ENCODE measurements around the gene TOM1L2. TPM values are rescaled to one million over a fixed set of nuclear protein-coding genes. Genes with fewer than 3 reads are reported as not detected.
A peak's percentile ranks its signal among the peaks of the same experiment; 100 is the strongest.

TOM1L2 gene
- total and polyA plus RNA-seq, 2 donors (not counting 1 experiment from before 2014, with no cell fraction given), result 33.9 to 35.9 TPM

DNA sequence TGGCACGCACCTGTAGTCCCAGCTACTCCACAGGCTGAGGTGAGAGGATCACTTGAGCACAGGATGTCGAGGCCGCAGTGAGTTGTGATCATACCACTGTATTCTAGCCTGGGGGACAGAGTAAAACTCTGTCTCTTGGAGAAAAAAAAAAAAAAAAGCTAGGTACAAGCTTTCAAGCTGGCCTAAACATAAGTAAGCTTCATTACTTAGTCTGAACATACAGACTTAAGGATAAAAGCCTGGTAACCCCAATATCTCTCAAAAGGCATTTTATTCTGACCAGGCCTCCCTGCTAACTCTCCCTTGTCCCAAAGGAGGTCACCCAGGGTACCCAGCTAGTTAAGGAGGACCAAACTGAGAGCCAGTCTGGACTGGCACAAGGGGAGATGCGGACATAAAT lies 46.2 kb downstream of the TOM1L2 start:
- H3K27me3 ChIP-seq (ENCODE audit: control insufficient read depth, insufficient read depth, low read length), result no peaks in the 10 kb centered on the region
- H3K79me2 ChIP-seq (ENCODE audit: control insufficient read depth, insufficient read depth, low read length), result peaks cover 18% of the 10 kb centered on the region
- H3K4me1 ChIP-seq (ENCODE audit: control insufficient read depth, extremely low read depth, insufficient read depth, low read length), result peaks cover 18% of the 10 kb centered on the region
- TF ChIP-seq EZH2 (IDR thresholded peaks at IDR 0.05; ENCODE audit: low read length, missing control alignments), result no peak
- no peak overlapping the region for H3K4me3 ChIP-seq (replicated peaks in 1 of 4; ENCODE audit: control extremely low read depth in 1 of 4, insufficient read depth in 1 of 4, low read depth in 3 of 4, low read length in 4 of 4)
- H2AFZ ChIP-seq (ENCODE audit: low read length), result no peak overlapping the region
- H3K36me3 ChIP-seq (ENCODE audit: control insufficient read depth, insufficient read depth, low read length), result no peaks in the 10 kb centered on the region
- H3K27ac ChIP-seq (ENCODE audit: insufficient read depth, low read length), result no peak overlapping the region
- no peak overlapping the region for H3K9ac ChIP-seq (ENCODE audit: insufficient read depth, low read length)
- H3K4me2 ChIP-seq (ENCODE audit: extremely low read depth, insufficient read depth, low read length), result no peak overlapping the region
- DNase-seq (ENCODE audit: low read depth in 2 of 2), result no peak
- no peaks in the 10 kb centered on the region for H3K9me3 ChIP-seq (ENCODE audit: control insufficient read depth, insufficient read depth, low read depth, low read length)
- no peaks in the 10 kb centered on the region for H4K20me1 ChIP-seq (ENCODE audit: control insufficient read depth, extremely low read depth, insufficient read depth, low read length)

DNA sequence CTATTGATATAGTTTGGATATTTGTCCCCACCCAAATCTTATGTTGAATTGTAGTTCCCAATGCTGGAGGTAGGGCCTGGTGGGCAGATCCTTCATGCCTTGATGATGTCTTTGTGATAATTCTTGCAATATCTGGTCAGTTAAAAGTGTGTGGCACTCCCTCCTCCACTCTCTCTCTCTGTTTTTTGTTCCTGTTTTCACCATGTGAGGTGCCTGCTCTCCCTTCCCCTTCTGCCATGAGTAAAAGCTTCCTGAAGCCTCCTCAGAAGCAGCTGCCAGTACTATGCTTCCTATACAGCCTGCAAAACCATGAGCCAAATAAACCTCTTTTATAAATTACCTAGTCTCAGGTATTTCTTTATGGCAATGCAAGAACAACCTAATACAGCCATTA lies 47.3 kb downstream of the TOM1L2 start:
- Histone ChIP-seq H3K4me1 (ENCODE audit: control insufficient read depth, extremely low read depth, insufficient read depth, low read length) (peaks cover 24% of the 10 kb centered on the region), H3K4me2 (ENCODE audit: extremely low read depth, insufficient read depth, low read length) (no peak overlapping the region), H3K79me2 (ENCODE audit: control insufficient read depth, insufficient read depth, low read length) (peaks cover 19% of the 10 kb centered on the region), H3K9me3 (ENCODE audit: control insufficient read depth, insufficient read depth, low read depth, low read length) (no peaks in the 10 kb centered on the region), H2AFZ (ENCODE audit: low read length) (no peak overlapping the region), H4K20me1 (ENCODE audit: control insufficient read depth, extremely low read depth, insufficient read depth, low read length) (no peaks in the 10 kb centered on the region), H3K4me3 (replicated peaks in 1 of 4; ENCODE audit: control extremely low read depth in 1 of 4, insufficient read depth in 1 of 4, low read depth in 3 of 4, low read length in 4 of 4) (no peak overlapping the region), H3K36me3 (ENCODE audit: control insufficient read depth, insufficient read depth, low read length) (no peaks in the 10 kb centered on the region), H3K27ac (ENCODE audit: insufficient read depth, low read length) (no peak overlapping the region), H3K27me3 (ENCODE audit: control insufficient read depth, insufficient read depth, low read length) (no peaks in the 10 kb centered on the region), H3K9ac (ENCODE audit: insufficient read depth, low read length) (no peak overlapping the region)
- DNase-seq (ENCODE audit: low read depth in 2 of 2), result no peak
- no peak for TF ChIP-seq EZH2 (IDR thresholded peaks at IDR 0.05; ENCODE audit: low read length, missing control alignments)
- TF ChIP-seq, protein P1, sequence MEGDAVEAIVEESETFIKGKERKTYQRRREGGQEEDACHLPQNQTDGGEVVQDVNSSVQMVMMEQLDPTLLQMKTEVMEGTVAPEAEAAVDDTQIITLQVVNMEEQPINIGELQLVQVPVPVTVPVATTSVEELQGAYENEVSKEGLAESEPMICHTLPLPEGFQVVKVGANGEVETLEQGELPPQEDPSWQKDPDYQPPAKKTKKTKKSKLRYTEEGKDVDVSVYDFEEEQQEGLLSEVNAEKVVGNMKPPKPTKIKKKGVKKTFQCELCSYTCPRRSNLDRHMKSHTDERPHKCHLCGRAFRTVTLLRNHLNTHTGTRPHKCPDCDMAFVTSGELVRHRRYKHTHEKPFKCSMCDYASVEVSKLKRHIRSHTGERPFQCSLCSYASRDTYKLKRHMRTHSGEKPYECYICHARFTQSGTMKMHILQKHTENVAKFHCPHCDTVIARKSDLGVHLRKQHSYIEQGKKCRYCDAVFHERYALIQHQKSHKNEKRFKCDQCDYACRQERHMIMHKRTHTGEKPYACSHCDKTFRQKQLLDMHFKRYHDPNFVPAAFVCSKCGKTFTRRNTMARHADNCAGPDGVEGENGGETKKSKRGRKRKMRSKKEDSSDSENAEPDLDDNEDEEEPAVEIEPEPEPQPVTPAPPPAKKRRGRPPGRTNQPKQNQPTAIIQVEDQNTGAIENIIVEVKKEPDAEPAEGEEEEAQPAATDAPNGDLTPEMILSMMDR (conservative IDR thresholded peaks at IDR 0.05 in 1 of 2, IDR thresholded peaks at IDR 0.05 in 1 of 2; ENCODE audit: low read depth in 1 of 2, low read length in 2 of 2), result no peak

DNA sequence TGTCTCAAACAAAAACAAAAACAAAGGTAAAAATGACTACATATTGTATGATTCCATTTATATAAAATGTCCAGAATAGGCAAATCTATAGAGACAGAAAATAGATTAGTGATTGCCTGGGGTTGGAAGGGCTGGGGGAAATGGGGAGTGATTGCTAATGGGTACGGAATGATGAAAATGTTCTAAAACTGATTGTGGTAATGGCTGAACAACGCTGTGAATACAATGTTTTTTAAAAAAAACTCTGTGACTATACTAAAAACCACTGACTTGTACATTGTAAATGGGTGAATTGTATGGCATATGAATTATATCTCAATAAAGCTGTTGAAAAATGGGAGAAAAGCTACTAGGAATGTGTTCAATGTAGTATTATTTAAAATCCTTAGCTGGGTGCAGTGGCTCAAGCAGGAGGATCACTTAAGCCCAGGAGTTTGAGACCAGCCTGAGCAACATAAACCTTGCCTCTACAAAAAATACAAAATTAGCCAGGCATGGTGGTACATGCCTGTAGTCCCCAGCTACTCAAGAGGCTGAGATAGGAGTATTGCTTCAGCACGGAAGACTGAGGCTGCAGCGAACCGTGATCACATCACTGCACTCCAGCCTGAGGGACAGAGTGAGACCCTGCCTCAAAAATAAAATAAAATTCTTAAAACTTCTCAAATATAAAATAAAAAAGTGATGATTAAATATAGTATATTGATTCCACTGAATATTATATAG lies 47.9 kb downstream of the TOM1L2 start:
- DNase-seq (ENCODE audit: low read depth in 2 of 2), result peak in 1 of 2 donors; percentile 63
- Histone ChIP-seq H3K27me3 (ENCODE audit: control insufficient read depth, insufficient read depth, low read length) (no peaks in the 10 kb centered on the region), H2AFZ (ENCODE audit: low read length) (no peak overlapping the region), H4K20me1 (ENCODE audit: control insufficient read depth, extremely low read depth, insufficient read depth, low read length) (no peaks in the 10 kb centered on the region), H3K27ac (ENCODE audit: insufficient read depth, low read length) (no peak overlapping the region), H3K9me3 (ENCODE audit: control insufficient read depth, insufficient read depth, low read depth, low read length) (no peaks in the 10 kb centered on the region), H3K9ac (ENCODE audit: insufficient read depth, low read length) (no peak overlapping the region), H3K79me2 (ENCODE audit: control insufficient read depth, insufficient read depth, low read length) (peaks cover 19% of the 10 kb centered on the region), H3K4me1 (ENCODE audit: control insufficient read depth, extremely low read depth, insufficient read depth, low read length) (peaks cover 27% of the 10 kb centered on the region), H3K4me3 (replicated peaks in 1 of 4; ENCODE audit: control extremely low read depth in 1 of 4, insufficient read depth in 1 of 4, low read depth in 3 of 4, low read length in 4 of 4) (no peak overlapping the region), H3K4me2 (ENCODE audit: extremely low read depth, insufficient read depth, low read length) (no peak overlapping the region), H3K36me3 (ENCODE audit: control insufficient read depth, insufficient read depth, low read length) (no peaks in the 10 kb centered on the region)
- TF ChIP-seq, protein P1 (conservative IDR thresholded peaks at IDR 0.05 in 1 of 2, IDR thresholded peaks at IDR 0.05 in 1 of 2; ENCODE audit: low read depth in 1 of 2, low read length in 2 of 2), result no peak
- no peak for TF ChIP-seq EZH2 (IDR thresholded peaks at IDR 0.05; ENCODE audit: low read length, missing control alignments)

Data from fibroblast of lung (primary cell).